IMR-90 (cell line): ENCODE measurements around the gene AGMO. TPM values are rescaled to one million over a fixed set of nuclear protein-coding genes. Genes with fewer than 3 reads are reported as not detected.
A peak's percentile ranks its signal among the peaks of the same experiment; 100 is the strongest.

ENCODE experiments used
- ATAC-seq: fragments of 200-7000 bp; cut with Tn5 transposase; 2 replicates; pipeline ENCODE4 v1.9.1; 2020; ENCODE audit warnings: low read depth, mild to moderate bottlenecking, moderate library complexity
- BruUV-seq: library from RNA; stranded (reverse); fragments of 400-500 nt; replicated peaks from 2 replicates; lab custom pipeline; 2021; lab: Mats Ljungman, UMichigan
- CTCF ChIA-PET: fragments of 300-600 bp; formaldehyde crosslinking; extraction: SDS; loops from one replicate; lab custom pipeline; 2021; ENCODE audit warnings: antibody characterized with exemption; lab: Yijun Ruan, JAX
- POLR2A ChIA-PET: fragments of 300-600 bp; sonication (Branson Sonifier 250); formaldehyde crosslinking; loops from one replicate; lab custom pipeline; 2022; ENCODE audit warnings: antibody characterized with exemption; ENCODE audit not compliant: unreplicated experiment; lab: Charles Lee
- DNase-seq: peaks from one replicate; pipeline ENCODE4 v3.0.0; 2013
- H2AFZ ChIP-seq: replicated peaks from 2 replicates; pipeline ENCODE3; 2013; ENCODE audit warnings: low read length, mild to moderate bottlenecking; ENCODE audit not compliant: poor library complexity
- H2AK5ac ChIP-seq: 2 replicates; pipeline ENCODE4 v1.6.1; 2013; ENCODE audit warnings: low read depth, low read length, inconsistent platforms
- H2AK9ac ChIP-seq: replicated peaks from 2 replicates; pipeline ENCODE3; 2013; ENCODE audit warnings: mild to moderate bottlenecking, low read depth, low read length, moderate library complexity; ENCODE audit not compliant: poor library complexity
- H2BK120ac ChIP-seq: 2 replicates; pipeline ENCODE4 v1.6.1; 2013; ENCODE audit warnings: low read depth, low read length, inconsistent platforms
- H2BK15ac ChIP-seq: 3 replicates; pipeline ENCODE4 v1.6.1; 2013; ENCODE audit warnings: low read depth, low read length, inconsistent platforms
- H2BK20ac ChIP-seq: 2 replicates; pipeline ENCODE4 v1.6.1; 2013; ENCODE audit warnings: low read depth, mild to moderate bottlenecking, inconsistent platforms, low read length, moderate library complexity
- H2BK5ac ChIP-seq: 2 replicates; pipeline ENCODE4 v1.6.1; 2013; ENCODE audit warnings: mild to moderate bottlenecking, low read depth, low read length, inconsistent platforms; ENCODE audit not compliant: poor library complexity, severe bottlenecking
- H3K14ac ChIP-seq: replicated peaks from 2 replicates; pipeline ENCODE4 v1.6.1; 2013; ENCODE audit warnings: low read depth, low read length, inconsistent platforms
- H3K18ac ChIP-seq: 2 replicates; pipeline ENCODE4 v1.6.1; 2013; ENCODE audit warnings: low read depth, low read length, control low read depth
- H3K23ac ChIP-seq: 2 replicates; pipeline ENCODE4 v1.6.1; 2013; ENCODE audit warnings: low read depth, low read length, inconsistent platforms
- H3K27ac ChIP-seq: 2 replicates; pipeline ENCODE4 v1.5.1; 2013; ENCODE audit warnings: mild to moderate bottlenecking, control low read depth, low read length; ENCODE audit not compliant: insufficient read depth
- H3K27me3 ChIP-seq: 2 replicates; pipeline ENCODE4 v1.6.1; 2013; ENCODE audit warnings: low read length; ENCODE audit not compliant: control insufficient read depth, insufficient read depth
- H3K36me3 ChIP-seq: 2 replicates; pipeline ENCODE4 v1.6.1; 2013; ENCODE audit warnings: low read length, mixed read lengths; ENCODE audit not compliant: control insufficient read depth, insufficient read depth
- H3K4ac ChIP-seq: 2 replicates; pipeline ENCODE4 v1.6.1; 2013; ENCODE audit warnings: low read depth, low read length, inconsistent platforms
- H3K4me1 ChIP-seq: 2 replicates; pipeline ENCODE4 v1.6.1; 2013; ENCODE audit warnings: low read length, mixed read lengths; ENCODE audit not compliant: control insufficient read depth, insufficient read depth
- H3K4me2 ChIP-seq: 2 replicates; pipeline ENCODE4 v1.6.1; 2013; ENCODE audit warnings: low read depth, mild to moderate bottlenecking, control low read depth, low read length, moderate library complexity
- H3K4me3 ChIP-seq: 2 replicates; pipeline ENCODE4 v1.5.1; 2013; ENCODE audit warnings: low read depth, mild to moderate bottlenecking, control low read depth, low read length, moderate library complexity; ENCODE audit not compliant: insufficient read depth
- H3K56ac ChIP-seq: 2 replicates; pipeline ENCODE4 v1.6.1; 2013; ENCODE audit warnings: low read length, inconsistent platforms; ENCODE audit not compliant: insufficient read depth; ENCODE audit errors: extremely low read depth
- H3K79me1 ChIP-seq, 2 experiments: 2 replicates each; pipeline ENCODE4 v1.6.1; 2013; ENCODE audit warnings: low read length in 2 of 2, inconsistent platforms in 1 of 2, low read depth in 1 of 2
- H3K9ac ChIP-seq: 2 replicates; pipeline ENCODE4 v1.6.1; 2013; ENCODE audit warnings: low read depth, low read length, control low read depth
- H3K9me1 ChIP-seq: 2 replicates; pipeline ENCODE4 v1.6.1; 2013; ENCODE audit warnings: low read length, inconsistent platforms; ENCODE audit not compliant: insufficient read depth
- H3K9me3 ChIP-seq: 2 replicates; pipeline ENCODE4 v1.6.1; 2013; ENCODE audit warnings: low read length; ENCODE audit not compliant: control insufficient read depth, insufficient read depth
- H4K20me1 ChIP-seq: 2 replicates; pipeline ENCODE4 v1.6.1; 2013; ENCODE audit warnings: low read length, inconsistent platforms; ENCODE audit not compliant: insufficient read depth
- H4K5ac ChIP-seq: 2 replicates; pipeline ENCODE4 v1.6.1; 2013; ENCODE audit warnings: mild to moderate bottlenecking, low read depth, low read length, control low read depth
- H4K8ac ChIP-seq, 2 experiments: 2 replicates each; pipeline ENCODE4 v1.6.1; 2013; ENCODE audit warnings: low read depth in 2 of 2, low read length in 2 of 2, control low read depth in 1 of 2, inconsistent platforms in 1 of 2
- H4K91ac ChIP-seq: 2 replicates; pipeline ENCODE4 v1.6.1; 2013; ENCODE audit warnings: low read depth, low read length, inconsistent platforms; ENCODE audit not compliant: insufficient read depth
- BHLHE40 ChIP-seq: fragments of 150-350 bp; IDR thresholded peaks from 2 replicates; pipeline ENCODE4 v1.6.1; 2016; ENCODE audit warnings: mild to moderate bottlenecking, low read depth, low read length
- CEBPB ChIP-seq: IDR thresholded peaks from 2 replicates; pipeline ENCODE4 v1.6.1; 2012; ENCODE audit warnings: low read depth, low read length, improper control_type of control experiment
- CTCF ChIP-seq: conservative IDR thresholded peaks from 2 replicates; pipeline ENCODE4 v1.5.1; 2012; ENCODE audit warnings: mild to moderate bottlenecking, low read depth, low read length, improper control_type of control experiment
- MAFK ChIP-seq: IDR thresholded peaks from 2 replicates; pipeline ENCODE4 v1.6.1; 2012; ENCODE audit warnings: low read depth, low read length, improper control_type of control experiment
- MAZ ChIP-seq: IDR thresholded peaks from 2 replicates; pipeline ENCODE4 v1.6.1; 2012; ENCODE audit warnings: low read depth, mild to moderate bottlenecking, low read length, improper control_type of control experiment, moderate library complexity, borderline replicate concordance
- MXI1 ChIP-seq: IDR thresholded peaks from 2 replicates; pipeline ENCODE4 v1.6.1; 2012; ENCODE audit warnings: low read depth, mild to moderate bottlenecking, low read length, moderate library complexity, borderline replicate concordance
- POLR2A ChIP-seq: IDR thresholded peaks from 2 replicates; pipeline ENCODE4 v1.6.1; 2012; ENCODE audit warnings: mild to moderate bottlenecking, low read depth, low read length
- RAD21 ChIP-seq: IDR thresholded peaks from 2 replicates; pipeline ENCODE4 v1.6.1; 2012; ENCODE audit warnings: low read length, improper control_type of control experiment
- RFX5 ChIP-seq: IDR thresholded peaks from 2 replicates; pipeline ENCODE4 v1.8.0; 2012; ENCODE audit warnings: low read depth, mild to moderate bottlenecking, low read length, moderate library complexity
- WGBS, 2 experiments: methylation state at CpG; one replicate each; pipeline versions ENCODE4 v1.1.5 to v1.1.7; 2013; ENCODE audit warnings: missing lambda C conversion rate in 2 of 2; ENCODE audit not compliant: insufficient read length in 1 of 2; ENCODE audit errors: extremely low coverage in 2 of 2; 5-methylcytosine and 5-hydroxymethylcytosine counted together
- dilution Hi-C: fragments of 300-500 bp; cut with HindIII; formaldehyde crosslinking; loops from one replicate; pipeline ENCODE4 v1.14.3; 2018; ENCODE audit warnings: low sequenced_read_pairs; ENCODE audit not compliant: unreplicated experiment
- in situ Hi-C: fragments of 300-500 bp; cut with MboI; formaldehyde crosslinking; loops from 3 replicates; pipeline ENCODE4 v1.14.3; 2019; ENCODE audit warnings: low sequenced_read_pairs, inconsistent platforms, mixed read lengths
- intact Hi-C: fragments of 100-400 bp; cut with micrococcal nuclease; formaldehyde crosslinking; loops from 2 replicates; pipeline ENCODE4 v1.10.0; 2022
- polyA plus RNA-seq, 3 experiments: library from polyadenylated mRNA; depleted of rRNA; stranded (reverse); fragments of >200 nt; gene quantifications; 2 replicates each; pipeline ENCODE4 v1.2.3, GENCODE V29; 2012; ENCODE audit warnings: low replicate concordance in 1 of 3
- total RNA-seq: library from RNA; depleted of rRNA; stranded (reverse); fragments of >200 nt; gene quantifications from 2 replicates; pipeline ENCODE4 v1.2.3, GENCODE V29; 2012
- TF ChIP-seq, protein P1 (sequence below): fragments of 150-350 bp; IDR thresholded peaks from 2 replicates; pipeline ENCODE4 v1.6.1; 2016; ENCODE audit warnings: low read depth, mild to moderate bottlenecking, low read length, moderate library complexity, borderline replicate concordance

The AGMO gene
- total and polyA plus RNA-seq, 2 of the 4 experiments (the other 2 are of a cell fraction): not detected

GRCh38 chr7:15345216-15345615 lies 216.6 kb downstream of the AGMO start:
- Histone ChIP-seq H3K4me3 (no peak overlapping the region), H4K8ac (no peak overlapping the region), H3K4ac (no peak overlapping the region), H2BK120ac (0 out of 2 replicates have a peak overlapping the region, but pooled peaks have one; percentile 5), H2BK15ac (no peak overlapping the region), H3K79me1 (no peaks in the 10 kb centered on the region), H2BK20ac (no peak overlapping the region), H2AFZ (no peak overlapping the region), H3K18ac (no peak overlapping the region), H3K23ac (no peak overlapping the region), H4K5ac (no peak overlapping the region), H2BK5ac (no peak overlapping the region), H2AK9ac (no peak overlapping the region), H3K14ac (no peak overlapping the region), H3K4me1 (0 out of 2 replicates have a peak, but pooled peaks cover 1% of the 10 kb centered on the region), H3K56ac (no peak overlapping the region), H3K36me3 (no peaks in the 10 kb centered on the region), H3K27ac (no peak overlapping the region), H4K20me1 (no peaks in the 10 kb centered on the region), H3K4me2 (no peak overlapping the region), H4K91ac (no peak overlapping the region; the same call in 1 of the 2 replicates), H2AK5ac (no peak overlapping the region), H3K27me3 (no peaks in the 10 kb centered on the region), H3K9me3 (peaks cover 2% of the 10 kb centered on the region; the same call in 1 of the 2 replicates), H3K9ac (no peak overlapping the region), H3K9me1 (no peaks in the 10 kb centered on the region; the same call in 1 of the 2 replicates)
- in situ Hi-C loops: no loop called here
- DNase-seq (no peak), ATAC-seq (peak; percentile 44)
- intact Hi-C loops: no loop called here
- ChIA-PET POLR2A (no interaction called here), CTCF (no interaction called here)
- dilution Hi-C loops: no loop called here
- no TSS peak for BruUV-seq
- TF ChIP-seq MAFK (no peak), POLR2A (no peak), CTCF (no peak), RFX5 (no peak), MXI1 (no peak), MAZ (no peak), BHLHE40 (no peak), RAD21 (no peak), CEBPB (no peak)
- TF ChIP-seq, protein P1, sequence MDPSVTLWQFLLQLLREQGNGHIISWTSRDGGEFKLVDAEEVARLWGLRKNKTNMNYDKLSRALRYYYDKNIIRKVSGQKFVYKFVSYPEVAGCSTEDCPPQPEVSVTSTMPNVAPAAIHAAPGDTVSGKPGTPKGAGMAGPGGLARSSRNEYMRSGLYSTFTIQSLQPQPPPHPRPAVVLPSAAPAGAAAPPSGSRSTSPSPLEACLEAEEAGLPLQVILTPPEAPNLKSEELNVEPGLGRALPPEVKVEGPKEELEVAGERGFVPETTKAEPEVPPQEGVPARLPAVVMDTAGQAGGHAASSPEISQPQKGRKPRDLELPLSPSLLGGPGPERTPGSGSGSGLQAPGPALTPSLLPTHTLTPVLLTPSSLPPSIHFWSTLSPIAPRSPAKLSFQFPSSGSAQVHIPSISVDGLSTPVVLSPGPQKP: no peak
- no CpG with 5 or more reads among the region's 1 CpG for whole genome bisulfite sequencing, 2 experiments
